GM11168 (cell line): ENCODE measurements around the gene VPS16.
"Not testable (repeated sequence)": the region's sequence is repeated elsewhere in the genome, so short reads cannot be mapped to it uniquely, and the experiment has no call there.

Experiments
- in situ Hi-C: fragments of 300-500 bp; cut with MboI; formaldehyde crosslinking; loops from one replicate; pipeline ENCODE4 v1.12.0; 2022; ENCODE audit warnings: low sequenced_read_pairs; ENCODE audit not compliant: unreplicated experiment

Gene VPS16

GRCh38 chr20:2805689-2806350 lies 34.7 kb upstream of the VPS16 start:
- in situ Hi-C loops = no loop called here

DNA sequence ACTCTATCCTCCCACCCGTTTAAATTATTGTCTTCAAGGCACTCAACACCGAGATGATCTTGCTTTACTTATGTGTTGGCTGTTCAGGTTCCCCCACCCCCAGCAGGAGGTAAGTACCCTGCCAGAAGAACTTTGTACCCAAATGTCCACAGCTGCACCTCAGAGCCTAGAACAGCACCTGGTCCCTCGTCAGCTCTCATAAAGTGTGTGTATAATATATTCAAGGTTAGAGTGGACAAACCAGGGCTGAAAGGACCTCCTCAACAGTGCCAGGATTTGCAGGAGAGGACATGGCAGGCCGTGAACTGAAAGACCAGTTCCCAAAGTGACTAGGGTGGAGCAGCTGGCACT lies 34.2 kb upstream of the VPS16 start:
- in situ Hi-C loops = no loop called here

DNA sequence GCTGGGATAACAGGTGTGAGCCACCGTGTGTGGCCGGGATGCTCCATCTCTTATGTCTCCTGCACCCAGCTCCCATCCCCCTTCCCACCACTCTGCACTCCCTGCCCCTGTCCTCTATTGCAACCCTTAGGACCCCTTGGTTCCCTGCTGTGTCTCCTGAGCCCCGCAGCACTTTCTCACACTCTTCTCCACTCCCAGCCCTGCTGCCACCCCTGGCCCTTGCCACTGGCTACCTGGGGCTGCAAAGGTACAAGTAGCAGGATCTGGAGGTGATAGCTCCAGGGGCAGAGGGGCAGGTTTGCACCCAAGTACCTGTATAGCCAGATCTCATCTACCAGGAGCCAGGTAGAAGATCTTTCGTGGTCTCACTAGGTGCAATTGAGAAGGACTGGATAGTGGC lies 33.5 kb upstream of the VPS16 start:
- in situ Hi-C loops = no loop called here

DNA sequence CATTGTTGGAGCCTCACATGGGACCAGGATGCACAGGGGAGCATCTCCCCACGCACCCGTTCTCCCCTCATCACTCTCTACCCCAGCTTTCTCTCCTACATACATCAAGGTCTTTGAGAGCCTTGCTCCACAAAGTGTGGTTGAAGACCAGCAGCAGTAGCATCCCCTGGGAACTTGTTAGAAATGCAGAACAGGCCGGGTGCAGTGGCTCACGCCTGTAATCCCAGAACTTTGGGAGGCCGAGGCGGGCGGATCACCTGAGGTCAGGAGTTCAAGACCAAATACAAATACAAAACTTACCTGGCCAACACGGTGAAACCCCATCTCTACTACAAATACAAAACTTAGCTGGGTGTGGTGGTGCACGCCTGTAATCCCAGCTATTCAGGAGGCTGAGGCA lies 32.6 kb upstream of the VPS16 start:
- in situ Hi-C loops = not testable (repeated sequence)

- in situ Hi-C loops = no loop called here
Observed at GRCh38 chr20:2809690-2810089, 30.9 kb upstream of the VPS16 start.

- in situ Hi-C loops = no loop called here
Observed at GRCh38 chr20:2812189-2812588, 28.4 kb upstream of the VPS16 start.

- in situ Hi-C loops = no loop called here
Observed at GRCh38 chr20:2814076-2814475, 26.5 kb upstream of the VPS16 start.

DNA sequence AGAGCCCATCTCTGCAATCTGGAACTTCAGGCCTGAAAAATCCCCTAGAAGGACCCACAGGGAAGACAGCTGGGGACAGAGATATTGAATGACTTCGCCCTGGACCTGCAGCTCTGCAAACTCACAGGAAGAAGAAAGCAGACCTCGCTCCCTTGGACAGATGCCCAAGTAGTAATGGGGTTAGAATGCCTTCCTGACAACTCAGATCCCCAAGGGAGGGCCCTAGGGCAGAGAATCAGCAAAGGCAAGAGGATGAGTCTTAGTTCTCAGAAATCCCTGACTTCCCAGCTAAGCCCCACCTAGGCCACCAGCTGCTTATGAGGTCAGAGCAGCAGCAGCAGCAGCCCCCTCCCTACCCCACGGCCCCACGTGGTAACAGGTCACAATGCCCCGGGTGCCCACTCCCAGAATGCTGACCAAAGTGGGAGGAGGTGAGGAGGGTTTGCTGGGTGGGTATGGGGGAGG lies 25.9 kb upstream of the VPS16 start, which contains the start of gene C20orf141:
Gene C20orf141, plus strand, starts transcription at position 401 of the 465 bp plus-strand sequence. CDS start 198 bp downstream, outside the sequence.
- in situ Hi-C loops = no loop called here

GRCh38 chr20:2815242-2815900 lies 25.2 kb upstream of the VPS16 start:
- in situ Hi-C loops = no loop called here

DNA sequence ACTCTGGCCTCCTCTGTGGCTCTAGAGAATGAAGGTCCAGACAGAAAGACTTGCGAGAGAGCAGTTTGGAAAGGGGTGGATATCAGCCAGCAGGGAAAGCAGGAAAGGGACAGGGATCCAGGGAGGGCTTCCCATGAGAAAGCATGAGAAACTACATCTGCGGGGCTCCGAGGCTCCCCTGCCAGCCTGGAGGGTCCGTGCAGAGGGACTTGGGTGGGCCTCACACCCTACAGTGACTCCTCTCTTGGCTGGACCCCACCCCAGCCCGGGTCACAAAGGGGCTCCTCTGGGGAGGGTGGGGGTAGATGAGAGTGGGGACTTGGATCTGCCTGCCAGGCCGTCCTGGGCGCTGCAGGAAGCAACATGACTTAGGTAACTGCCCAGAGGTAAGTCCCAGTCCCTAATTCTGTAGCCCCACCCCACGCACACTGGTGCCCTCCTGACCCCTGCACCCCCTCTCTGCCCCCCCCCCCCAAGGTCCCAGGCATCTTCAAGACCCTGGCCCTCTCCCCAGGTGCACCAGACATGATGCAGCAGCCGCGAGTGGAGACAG lies 24.4 kb upstream of the VPS16 start, which contains the start of gene TMEM239:
Gene TMEM239, plus strand, starts transcription at position 335 of the 553 bp plus-strand sequence. Its CDS starts 191 bp downstream, at position 526.
- in situ Hi-C loops = no loop called here

- in situ Hi-C loops = no loop called here
Observed at GRCh38 chr20:2816583-2817340, 23.8 kb upstream of the VPS16 start.

DNA sequence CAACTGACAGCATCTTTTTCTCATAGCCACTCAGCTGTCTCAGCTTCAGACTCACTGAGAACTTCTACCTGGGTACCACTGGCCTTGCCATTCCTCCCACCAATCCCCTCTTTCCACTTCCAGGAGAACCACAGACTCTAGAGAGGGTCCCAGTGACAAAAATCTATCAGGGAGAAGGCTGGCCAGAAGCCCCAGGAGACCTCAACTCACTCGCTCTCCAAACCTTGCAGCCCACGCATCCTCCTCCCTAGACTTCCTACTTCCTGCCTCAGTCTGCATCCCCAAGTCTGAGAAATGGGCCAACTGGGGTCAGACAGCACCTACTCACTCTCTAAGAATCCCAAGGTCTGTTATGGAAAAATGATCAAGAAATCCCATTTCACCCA lies 23.2 kb upstream of the VPS16 start:
- in situ Hi-C loops = no loop called here

- in situ Hi-C loops = no loop called here
Observed at GRCh38 chr20:2817891-2818595, 22.5 kb upstream of the VPS16 start.

- in situ Hi-C loops = no loop called here
Observed at GRCh38 chr20:2820084-2820895, 20.3 kb upstream of the VPS16 start.

DNA sequence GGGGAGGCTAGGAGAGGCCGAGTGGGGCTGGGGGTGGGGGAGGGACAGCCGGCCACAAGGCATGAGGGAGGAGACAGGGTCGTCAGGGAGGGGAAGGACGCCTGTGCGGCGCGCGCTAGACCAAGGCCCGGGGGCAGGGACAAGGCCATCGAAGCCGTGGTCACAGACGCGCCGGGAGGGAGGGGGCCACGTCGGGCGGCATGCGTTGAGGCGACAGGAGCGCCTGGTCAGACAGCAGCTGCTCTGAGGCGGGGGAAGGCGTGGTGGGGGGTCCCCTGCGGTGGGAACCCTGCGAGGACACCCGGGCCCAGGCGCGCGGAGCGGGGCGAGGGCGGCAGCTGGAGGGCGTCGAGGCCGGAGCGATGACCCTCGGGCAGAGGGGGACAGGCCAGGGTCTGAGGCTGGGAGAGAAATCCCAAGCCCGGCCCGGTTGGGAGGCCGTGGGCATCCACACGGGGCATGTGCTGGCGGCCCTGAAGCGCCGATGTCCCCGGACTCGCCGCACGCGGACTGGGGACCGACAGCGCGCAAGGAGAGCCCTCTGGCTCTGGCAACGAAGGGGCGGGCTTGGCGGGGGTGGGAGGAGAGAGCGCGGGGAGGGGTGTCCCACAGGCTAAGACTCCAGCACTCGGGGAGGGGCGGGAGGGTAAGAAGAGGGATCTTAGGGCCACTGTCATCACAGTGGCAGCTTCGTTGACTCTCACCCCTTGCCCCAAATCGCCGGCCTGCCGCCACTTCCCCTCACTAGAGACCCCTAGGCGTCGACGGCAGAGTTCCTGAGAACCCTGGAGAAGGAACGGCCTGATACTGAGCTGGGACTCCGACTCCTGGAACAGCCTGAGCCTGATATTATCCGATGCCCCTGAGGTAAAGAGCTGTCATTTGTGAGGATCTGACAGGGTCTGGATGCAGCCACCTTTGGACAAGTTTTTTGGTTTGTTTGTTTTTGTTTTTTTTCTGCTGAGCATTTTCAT lies 19.4 kb upstream of the VPS16 start:
- in situ Hi-C loops = no loop called here

GRCh38 chr20:2822073-2822472 lies 18.5 kb upstream of the VPS16 start:
- in situ Hi-C loops = no loop called here

DNA sequence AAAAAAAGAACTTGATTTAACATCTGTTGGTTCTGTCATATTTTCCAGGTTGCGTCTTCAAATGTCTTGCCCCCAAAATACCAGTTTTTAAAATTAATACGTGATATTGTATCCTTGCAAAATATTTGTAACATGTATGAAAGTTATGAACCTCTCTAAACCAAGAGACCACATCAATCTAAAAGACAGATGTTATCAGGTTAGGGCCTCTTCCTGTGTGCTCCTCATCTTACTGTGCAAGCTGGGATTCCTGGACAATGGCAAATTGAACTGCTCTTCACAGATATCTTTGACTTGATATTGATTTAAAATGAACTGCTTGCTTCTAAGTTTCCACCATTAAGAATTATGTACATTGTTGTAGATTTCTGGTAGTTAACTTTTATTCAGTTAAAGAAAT lies 14.8 kb upstream of the VPS16 start:
- in situ Hi-C loops = no loop called here

DNA sequence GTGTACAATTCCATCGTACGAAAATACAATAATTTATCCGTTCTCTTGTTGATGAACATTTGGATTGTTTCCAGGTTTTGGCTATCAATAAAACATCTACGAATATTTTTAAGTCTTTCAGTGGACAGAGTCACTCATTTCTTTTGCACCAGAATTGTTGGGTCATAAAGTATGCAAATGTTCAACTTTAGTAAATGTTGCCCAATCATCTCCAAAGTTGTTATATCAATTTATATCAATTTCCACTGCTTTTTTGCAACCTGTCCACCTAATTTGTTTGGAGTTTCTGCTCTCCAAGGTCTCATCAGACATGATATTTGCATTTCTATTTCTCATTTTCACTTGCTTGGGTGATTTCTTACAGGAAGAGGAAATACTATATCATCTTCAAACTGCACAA lies 13.9 kb upstream of the VPS16 start:
- in situ Hi-C loops = no loop called here
